Measurements from ENCODE around the gene CSNK1G3.

CSNK1G3 gene

GRCh38 chr5:123585871-123586270, 73.9 kb downstream of the CSNK1G3 start:
- Histone ChIP-seq H3K9me3 (ENCODE audit: control insufficient read depth, low read length) (no peaks in the 10 kb centered on the region), H3K4me3 (ENCODE audit: insufficient read depth, low read depth, low read length, poor library complexity, severe bottlenecking) (no peak overlapping the region), H3K4me1 (ENCODE audit: control insufficient read depth, insufficient read depth, low read length, poor library complexity, severe bottlenecking) (no peaks in the 10 kb centered on the region), H3K36me3 (ENCODE audit: control insufficient read depth, insufficient read depth, low read length) (peaks cover 3% of the 10 kb centered on the region), H3K27ac (ENCODE audit: insufficient read depth, low read length, poor library complexity, severe bottlenecking) (no peak overlapping the region), H3K27me3 (replicated peaks; ENCODE audit: control insufficient read depth, insufficient read depth, low read length, poor library complexity, severe bottlenecking) (no peaks in the 10 kb centered on the region)
- DNase-seq = no peak

- no peak for DNase-seq
- no peaks in the 10 kb centered on the region for H3K4me1 ChIP-seq (ENCODE audit: control insufficient read depth, insufficient read depth, low read length, poor library complexity, severe bottlenecking)
- H3K9me3 ChIP-seq (ENCODE audit: control insufficient read depth, low read length) = no peaks in the 10 kb centered on the region
- no peak overlapping the region for H3K27ac ChIP-seq (ENCODE audit: insufficient read depth, low read length, poor library complexity, severe bottlenecking)
- H3K4me3 ChIP-seq (ENCODE audit: insufficient read depth, low read depth, low read length, poor library complexity, severe bottlenecking) = no peak overlapping the region
- no peaks in the 10 kb centered on the region for H3K27me3 ChIP-seq (replicated peaks; ENCODE audit: control insufficient read depth, insufficient read depth, low read length, poor library complexity, severe bottlenecking)
- peaks cover 5% of the 10 kb centered on the region for H3K36me3 ChIP-seq (ENCODE audit: control insufficient read depth, insufficient read depth, low read length)
Measured at GRCh38 chr5:123594434-123594833, 82.5 kb downstream of the CSNK1G3 start.

- Histone ChIP-seq H3K27me3 (replicated peaks; ENCODE audit: control insufficient read depth, insufficient read depth, low read length, poor library complexity, severe bottlenecking) (no peaks in the 10 kb centered on the region), H3K36me3 (ENCODE audit: control insufficient read depth, insufficient read depth, low read length) (peaks cover 5% of the 10 kb centered on the region), H3K27ac (ENCODE audit: insufficient read depth, low read length, poor library complexity, severe bottlenecking) (no peak overlapping the region), H3K4me1 (ENCODE audit: control insufficient read depth, insufficient read depth, low read length, poor library complexity, severe bottlenecking) (no peaks in the 10 kb centered on the region), H3K4me3 (ENCODE audit: insufficient read depth, low read depth, low read length, poor library complexity, severe bottlenecking) (no peak overlapping the region), H3K9me3 (ENCODE audit: control insufficient read depth, low read length) (no peaks in the 10 kb centered on the region)
- DNase-seq = no peak
Measured at GRCh38 chr5:123597018-123597417, 85.0 kb downstream of the CSNK1G3 start.

- H3K27ac ChIP-seq (ENCODE audit: insufficient read depth, low read length, poor library complexity, severe bottlenecking) = no peak overlapping the region
- no peaks in the 10 kb centered on the region for H3K27me3 ChIP-seq (replicated peaks; ENCODE audit: control insufficient read depth, insufficient read depth, low read length, poor library complexity, severe bottlenecking)
- H3K4me3 ChIP-seq (ENCODE audit: insufficient read depth, low read depth, low read length, poor library complexity, severe bottlenecking) = no peak overlapping the region
- H3K36me3 ChIP-seq (ENCODE audit: control insufficient read depth, insufficient read depth, low read length) = peaks cover 5% of the 10 kb centered on the region
- no peaks in the 10 kb centered on the region for H3K9me3 ChIP-seq (ENCODE audit: control insufficient read depth, low read length)
- no peaks in the 10 kb centered on the region for H3K4me1 ChIP-seq (ENCODE audit: control insufficient read depth, insufficient read depth, low read length, poor library complexity, severe bottlenecking)
- DNase-seq = no peak
Measured at GRCh38 chr5:123598028-123598689, 86.2 kb downstream of the CSNK1G3 start.

GRCh38 chr5:123599171-123599570, 87.2 kb downstream of the CSNK1G3 start:
- Histone ChIP-seq H3K9me3 (ENCODE audit: control insufficient read depth, low read length) (no peaks in the 10 kb centered on the region), H3K4me3 (ENCODE audit: insufficient read depth, low read depth, low read length, poor library complexity, severe bottlenecking) (no peak overlapping the region), H3K4me1 (ENCODE audit: control insufficient read depth, insufficient read depth, low read length, poor library complexity, severe bottlenecking) (no peaks in the 10 kb centered on the region), H3K27me3 (replicated peaks; ENCODE audit: control insufficient read depth, insufficient read depth, low read length, poor library complexity, severe bottlenecking) (no peaks in the 10 kb centered on the region), H3K27ac (ENCODE audit: insufficient read depth, low read length, poor library complexity, severe bottlenecking) (no peak overlapping the region), H3K36me3 (ENCODE audit: control insufficient read depth, insufficient read depth, low read length) (peaks cover 5% of the 10 kb centered on the region)
- DNase-seq = no peak

GRCh38 chr5:123601610-123602009, 89.6 kb downstream of the CSNK1G3 start:
- Histone ChIP-seq H3K27me3 (replicated peaks; ENCODE audit: control insufficient read depth, insufficient read depth, low read length, poor library complexity, severe bottlenecking) (no peaks in the 10 kb centered on the region), H3K27ac (ENCODE audit: insufficient read depth, low read length, poor library complexity, severe bottlenecking) (no peak overlapping the region), H3K4me1 (ENCODE audit: control insufficient read depth, insufficient read depth, low read length, poor library complexity, severe bottlenecking) (no peaks in the 10 kb centered on the region)

GRCh38 chr5:123605822-123606221, 93.8 kb downstream of the CSNK1G3 start:
- no peaks in the 10 kb centered on the region for H3K9me3 ChIP-seq (ENCODE audit: control insufficient read depth, low read length)
- no peak for DNase-seq
- no peak overlapping the region for H3K4me3 ChIP-seq (ENCODE audit: insufficient read depth, low read depth, low read length, poor library complexity, severe bottlenecking)
- H3K4me1 ChIP-seq (ENCODE audit: control insufficient read depth, insufficient read depth, low read length, poor library complexity, severe bottlenecking) = no peaks in the 10 kb centered on the region
- H3K27me3 ChIP-seq (replicated peaks; ENCODE audit: control insufficient read depth, insufficient read depth, low read length, poor library complexity, severe bottlenecking) = no peaks in the 10 kb centered on the region
- no peak overlapping the region for H3K27ac ChIP-seq (ENCODE audit: insufficient read depth, low read length, poor library complexity, severe bottlenecking)
- H3K36me3 ChIP-seq (ENCODE audit: control insufficient read depth, insufficient read depth, low read length) = no peaks in the 10 kb centered on the region

More at GRCh38 chr5:123601610-123602009, 89.6 kb downstream of the CSNK1G3 start:
- Histone ChIP-seq H3K4me3 (ENCODE audit: insufficient read depth, low read depth, low read length, poor library complexity, severe bottlenecking) (no peak overlapping the region), H3K9me3 (ENCODE audit: control insufficient read depth, low read length) (no peaks in the 10 kb centered on the region), H3K36me3 (ENCODE audit: control insufficient read depth, insufficient read depth, low read length) (peaks cover 5% of the 10 kb centered on the region)
- DNase-seq = no peak

- H3K36me3 ChIP-seq (ENCODE audit: control insufficient read depth, insufficient read depth, low read length) = peaks cover 8% of the 10 kb centered on the region
- H3K27ac ChIP-seq (ENCODE audit: insufficient read depth, low read length, poor library complexity, severe bottlenecking) = no peak overlapping the region
- H3K27me3 ChIP-seq (replicated peaks; ENCODE audit: control insufficient read depth, insufficient read depth, low read length, poor library complexity, severe bottlenecking) = no peaks in the 10 kb centered on the region
- no peaks in the 10 kb centered on the region for H3K4me1 ChIP-seq (ENCODE audit: control insufficient read depth, insufficient read depth, low read length, poor library complexity, severe bottlenecking)
- H3K9me3 ChIP-seq (ENCODE audit: control insufficient read depth, low read length) = no peaks in the 10 kb centered on the region
- no peak overlapping the region for H3K4me3 ChIP-seq (ENCODE audit: insufficient read depth, low read depth, low read length, poor library complexity, severe bottlenecking)
- no peak for DNase-seq
Measured at GRCh38 chr5:123610209-123610608, 98.2 kb downstream of the CSNK1G3 start.

GRCh38 chr5:123610665-123611405, 98.9 kb downstream of the CSNK1G3 start:
- H3K27me3 ChIP-seq (replicated peaks; ENCODE audit: control insufficient read depth, insufficient read depth, low read length, poor library complexity, severe bottlenecking) = no peaks in the 10 kb centered on the region
- H3K4me1 ChIP-seq (ENCODE audit: control insufficient read depth, insufficient read depth, low read length, poor library complexity, severe bottlenecking) = no peaks in the 10 kb centered on the region
- DNase-seq = no peak
- H3K27ac ChIP-seq (ENCODE audit: insufficient read depth, low read length, poor library complexity, severe bottlenecking) = no peak overlapping the region
- H3K9me3 ChIP-seq (ENCODE audit: control insufficient read depth, low read length) = no peaks in the 10 kb centered on the region
- peaks cover 8% of the 10 kb centered on the region for H3K36me3 ChIP-seq (ENCODE audit: control insufficient read depth, insufficient read depth, low read length)
- H3K4me3 ChIP-seq (ENCODE audit: insufficient read depth, low read depth, low read length, poor library complexity, severe bottlenecking) = no peak overlapping the region

GRCh38 chr5:123611406-123611709, 99.4 kb downstream of the CSNK1G3 start:
- Histone ChIP-seq H3K27ac (ENCODE audit: insufficient read depth, low read length, poor library complexity, severe bottlenecking) (no peak overlapping the region), H3K4me1 (ENCODE audit: control insufficient read depth, insufficient read depth, low read length, poor library complexity, severe bottlenecking) (no peaks in the 10 kb centered on the region), H3K36me3 (ENCODE audit: control insufficient read depth, insufficient read depth, low read length) (peaks cover 8% of the 10 kb centered on the region), H3K4me3 (ENCODE audit: insufficient read depth, low read depth, low read length, poor library complexity, severe bottlenecking) (no peak overlapping the region), H3K9me3 (ENCODE audit: control insufficient read depth, low read length) (no peaks in the 10 kb centered on the region), H3K27me3 (replicated peaks; ENCODE audit: control insufficient read depth, insufficient read depth, low read length, poor library complexity, severe bottlenecking) (no peaks in the 10 kb centered on the region)
- no peak for DNase-seq

All from effector memory CD4-positive, alpha-beta T cell (primary cell).